Globus pallidus (tissue), 1 donor: ENCODE data around the gene DIAPH1.

Experiments
- DNase-seq: peaks from one replicate; pipeline ENCODE4 v3.0.0-alpha.2; 2015; ENCODE audit warnings: low spot score

DIAPH1 gene

DNA sequence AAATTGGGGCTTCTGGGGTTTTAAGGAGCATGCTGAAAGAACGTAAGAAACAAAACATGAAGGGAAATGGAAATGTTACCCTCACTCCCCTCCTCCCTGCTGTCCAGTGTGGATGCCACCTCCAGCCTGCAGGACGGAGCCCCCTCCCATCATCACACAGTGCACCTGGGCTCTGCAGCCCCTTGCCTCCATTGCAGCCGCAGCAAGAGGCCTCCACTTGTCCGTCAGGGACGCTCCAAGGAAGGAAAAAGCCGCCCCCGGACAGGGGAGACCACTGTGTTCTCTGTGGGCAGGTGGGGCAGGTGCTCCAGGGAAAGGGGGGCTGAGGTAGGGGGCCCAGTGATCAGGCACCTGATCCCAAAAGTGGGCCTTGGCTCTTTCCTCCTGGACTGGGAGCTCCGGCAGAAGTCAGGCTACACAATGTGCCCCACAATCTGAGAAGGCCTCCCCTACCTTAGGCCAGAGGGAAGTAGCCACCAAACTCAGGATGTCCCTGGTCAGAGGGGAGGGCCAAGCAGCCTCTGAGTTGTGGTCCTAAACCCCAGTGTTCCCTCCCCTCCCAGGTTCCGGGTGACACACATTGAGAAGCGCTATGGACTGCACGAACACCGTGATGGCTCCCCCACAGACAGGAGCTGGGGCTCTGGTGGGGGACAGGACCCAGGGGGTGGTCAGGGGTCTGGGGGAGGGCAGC is 20.7 kb upstream of the DIAPH1 start:
- no peak for DNase-seq

DNA sequence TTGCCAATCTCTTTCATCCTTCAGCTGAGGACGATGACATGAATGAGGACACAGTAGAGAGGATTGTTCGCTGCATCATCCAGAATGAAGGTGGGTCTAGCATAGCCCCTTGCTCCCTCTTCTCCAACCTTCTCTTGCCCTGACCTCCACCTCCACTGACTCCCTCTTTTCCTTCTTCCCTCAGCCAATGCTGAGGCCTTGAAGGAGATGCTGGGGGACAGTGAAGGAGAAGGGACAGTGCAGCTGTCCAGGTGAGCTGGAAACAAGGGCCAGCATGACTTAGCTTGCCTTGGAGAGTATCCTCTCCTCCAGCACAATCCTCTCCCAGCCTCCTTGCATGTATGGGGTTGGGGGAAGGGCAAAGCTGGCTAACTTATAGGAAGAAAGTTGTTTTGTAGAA is 20.0 kb upstream of the DIAPH1 start:
- DNase-seq, result no peak

DNA sequence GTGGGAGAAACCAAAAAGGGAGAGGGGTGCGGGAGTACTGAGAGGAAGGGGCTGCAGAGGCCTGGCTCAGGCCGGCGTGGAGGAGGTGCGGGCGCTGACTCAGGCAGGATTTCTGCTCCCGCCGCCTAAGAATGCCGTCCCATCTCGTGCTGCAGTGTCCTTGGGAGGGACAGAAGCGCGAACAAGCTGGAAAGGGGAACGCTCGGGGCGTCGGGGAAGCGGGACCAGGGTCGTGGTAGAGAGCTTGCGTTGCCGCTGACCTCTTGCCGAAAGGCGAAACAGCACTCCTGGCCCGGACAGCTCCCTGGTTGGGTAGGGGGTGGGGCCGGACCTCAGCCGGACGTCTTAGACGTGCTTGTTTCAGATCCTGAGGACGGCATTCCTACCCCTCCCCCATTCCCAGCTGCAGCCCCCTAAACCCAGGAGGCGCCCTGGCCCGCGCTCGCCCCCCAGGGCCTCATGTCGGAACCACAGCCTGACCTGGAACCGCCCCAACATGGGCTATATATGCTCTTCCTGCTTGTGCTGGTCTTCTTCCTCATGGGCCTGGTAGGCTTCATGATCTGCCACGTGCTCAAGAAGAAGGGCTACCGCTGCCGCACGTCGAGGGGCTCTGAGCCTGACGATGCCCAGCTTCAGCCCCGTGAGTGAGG is 19.1 kb upstream of the DIAPH1 start:
- DNase-seq, result peak; percentile 40

DNA sequence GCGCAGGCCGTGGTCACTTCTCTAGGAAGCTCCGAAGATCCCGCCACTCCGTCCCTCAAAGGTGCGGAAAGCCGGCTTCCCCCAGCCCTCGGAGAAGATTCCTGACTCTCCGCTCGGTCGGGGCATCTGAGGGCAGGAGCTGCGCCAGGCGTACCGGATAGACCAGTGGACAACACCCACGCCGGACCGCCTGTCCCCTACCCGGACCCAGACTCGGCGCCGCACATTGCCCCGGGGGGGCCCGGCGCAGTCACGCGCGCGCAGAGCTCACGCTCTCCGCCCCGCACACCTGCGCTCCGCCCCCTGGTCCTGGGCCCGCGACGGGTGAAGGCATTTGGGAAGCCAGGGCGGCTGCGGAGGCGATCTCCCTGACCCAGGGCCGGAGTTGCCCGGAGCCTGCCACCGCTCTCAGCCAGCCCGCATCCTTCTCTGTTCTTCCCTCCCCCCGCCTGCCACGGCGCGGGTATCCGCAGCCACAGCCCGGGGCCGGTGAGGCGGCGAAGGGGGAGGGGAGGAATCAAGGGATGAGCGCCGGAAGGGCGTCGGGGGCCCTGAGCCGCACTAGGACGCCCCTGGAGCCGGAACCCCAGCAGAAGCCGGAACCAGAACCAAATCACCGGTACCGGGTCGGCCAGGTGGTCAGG is 18.4 kb upstream of the DIAPH1 start:
- DNase-seq, result no peak

DNA sequence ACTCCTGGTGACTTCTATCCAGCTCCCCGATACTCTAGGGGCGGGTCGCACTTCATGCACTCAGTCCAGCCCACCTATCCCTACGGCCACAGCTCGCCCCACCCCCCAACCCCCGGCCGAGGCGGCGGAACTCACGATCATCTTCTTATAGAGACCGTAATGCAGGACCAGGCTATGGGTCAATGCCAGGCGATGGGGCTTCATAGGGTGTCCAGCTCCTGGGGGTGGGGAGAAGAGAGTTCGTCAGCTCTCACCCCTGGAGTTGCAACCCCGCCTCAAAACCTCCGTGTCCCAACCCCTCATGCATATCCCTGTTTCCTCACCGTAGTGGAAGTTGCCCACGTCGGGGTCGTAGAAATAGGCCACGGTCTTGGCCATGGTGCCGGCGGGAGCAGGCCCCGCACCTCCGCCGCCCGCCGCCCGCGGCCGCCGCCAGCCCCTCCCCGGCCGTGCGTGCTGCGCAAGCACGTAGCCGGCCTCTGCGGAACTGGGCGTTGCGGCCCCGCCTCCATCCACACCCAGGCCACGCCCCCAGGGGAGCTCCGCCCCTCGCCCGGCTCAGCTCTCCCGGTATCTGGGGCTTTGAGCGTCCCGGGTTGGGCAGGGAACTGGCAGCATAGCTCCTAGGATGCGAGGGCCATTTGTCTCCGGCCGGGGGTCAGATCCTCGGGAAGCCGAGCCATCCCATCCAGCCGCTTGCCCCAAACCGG is 17.8 kb upstream of the DIAPH1 start, which contains the start of the genes HDAC3 and RELL2:
Gene HDAC3, minus strand, starts transcription at position 437 of the 710 bp plus-strand sequence. Its CDS starts 59 bp downstream, at position 378.
Gene RELL2, plus strand, starts transcription at position 585 of the 710 bp plus-strand sequence. CDS start 1,229 bp downstream, outside the sequence.
- DNase-seq, result peak; percentile 91

DNA sequence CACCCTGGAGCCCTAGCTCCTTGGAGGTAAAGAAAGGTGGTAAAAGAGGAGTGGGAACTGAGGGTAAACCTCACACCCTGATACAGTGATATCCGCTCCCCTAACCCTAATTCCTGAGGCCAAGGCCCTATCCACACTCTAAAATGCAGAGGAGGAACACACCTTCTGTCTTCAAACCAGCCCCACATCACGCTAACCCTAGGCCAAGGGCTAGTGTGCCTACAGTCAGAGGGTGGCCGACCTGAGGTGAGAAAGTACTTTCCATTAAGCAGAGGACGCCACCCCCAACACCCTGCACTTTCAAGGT is 17.3 kb upstream of the DIAPH1 start:
- no peak for DNase-seq

DNA sequence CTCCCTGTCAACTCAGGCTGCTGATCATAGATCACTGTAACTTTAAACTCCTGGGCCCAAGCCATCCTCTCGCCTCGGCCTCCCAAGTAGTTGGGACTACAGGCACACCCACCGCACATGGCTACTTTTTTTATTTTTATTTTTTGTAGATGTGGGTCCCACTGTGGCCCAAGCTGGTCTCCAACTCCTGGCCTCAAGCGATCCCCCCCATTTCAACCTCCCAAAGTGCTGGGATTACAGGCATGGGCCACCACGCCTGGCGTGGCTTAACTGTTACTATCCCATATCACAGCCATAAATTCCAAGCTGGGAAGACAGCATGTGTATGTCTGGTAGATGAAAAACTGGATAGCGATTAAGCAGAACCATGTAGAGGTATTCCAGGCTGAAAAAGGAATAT is 16.8 kb upstream of the DIAPH1 start:
- no peak for DNase-seq

DNA sequence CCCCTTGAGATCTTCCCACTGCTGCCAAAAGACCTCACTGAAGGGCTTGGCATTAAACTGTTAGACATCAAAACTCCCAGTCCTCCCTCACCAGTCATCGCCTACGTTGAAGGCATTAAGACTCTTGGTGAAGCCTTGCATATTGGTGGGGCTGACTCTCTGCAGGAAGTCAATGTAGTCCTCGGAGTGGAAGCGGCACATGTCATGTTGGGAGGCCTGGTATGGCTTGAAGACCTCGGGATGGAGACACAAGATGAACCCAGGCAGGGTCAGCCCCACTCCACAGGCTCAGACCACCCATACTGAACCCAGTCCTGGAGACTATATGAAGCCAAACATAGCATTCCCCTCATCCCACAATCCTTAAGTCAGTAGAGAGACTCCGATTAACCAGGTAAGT is 15.9 kb upstream of the DIAPH1 start:
- no peak for DNase-seq

DNA sequence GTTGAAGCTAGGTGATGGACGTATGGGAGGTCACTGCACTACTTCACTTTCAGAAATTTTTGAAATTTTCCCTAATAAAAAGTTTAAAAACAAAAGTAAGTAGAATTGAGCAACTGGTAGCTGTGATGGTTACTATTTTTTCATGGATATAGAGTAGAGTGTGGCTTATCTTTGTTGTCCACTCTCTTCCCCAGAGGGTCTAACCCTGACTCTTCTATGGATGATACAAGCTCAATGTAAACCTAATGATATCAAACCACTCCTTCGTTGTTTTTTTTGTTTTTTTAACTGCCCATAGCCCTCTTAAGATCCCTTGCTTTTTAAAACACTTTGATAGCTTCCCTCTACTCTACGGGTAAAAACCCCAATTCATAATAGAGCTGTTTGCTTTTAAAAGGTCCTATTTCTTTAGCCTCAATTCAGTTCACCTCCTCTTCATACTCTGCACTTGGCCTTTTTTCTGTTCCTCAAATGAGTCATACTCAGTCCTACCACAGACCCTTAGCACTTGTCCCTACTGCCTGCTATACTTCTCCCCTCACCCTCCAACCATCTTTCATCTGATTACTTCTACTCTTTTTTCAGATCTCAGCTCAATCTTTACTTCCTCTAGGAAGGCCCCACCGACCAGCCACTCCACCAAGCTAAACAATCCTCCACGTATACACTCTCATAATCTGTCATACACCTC is 15.2 kb upstream of the DIAPH1 start:
- DNase-seq, result no peak

DNA sequence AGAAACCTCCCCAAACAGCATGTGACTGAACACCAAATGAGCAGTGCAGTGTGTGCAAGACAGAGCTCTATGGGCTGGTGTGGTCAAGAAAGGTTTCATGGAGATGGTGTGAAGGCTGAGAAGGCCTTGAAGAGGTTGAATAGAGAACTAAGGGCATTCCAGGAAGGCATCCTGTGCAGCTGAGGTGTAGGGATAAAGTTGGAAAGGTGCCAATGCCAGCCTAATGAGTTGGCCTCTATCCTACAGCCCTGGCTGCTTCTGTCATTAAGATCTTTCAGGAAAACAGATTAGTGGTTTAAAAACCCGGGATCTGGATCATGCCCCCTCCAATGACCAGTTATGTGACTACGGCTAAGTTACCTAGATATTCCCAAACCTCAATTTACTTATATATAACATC is 13.8 kb upstream of the DIAPH1 start:
- no peak for DNase-seq

DNA sequence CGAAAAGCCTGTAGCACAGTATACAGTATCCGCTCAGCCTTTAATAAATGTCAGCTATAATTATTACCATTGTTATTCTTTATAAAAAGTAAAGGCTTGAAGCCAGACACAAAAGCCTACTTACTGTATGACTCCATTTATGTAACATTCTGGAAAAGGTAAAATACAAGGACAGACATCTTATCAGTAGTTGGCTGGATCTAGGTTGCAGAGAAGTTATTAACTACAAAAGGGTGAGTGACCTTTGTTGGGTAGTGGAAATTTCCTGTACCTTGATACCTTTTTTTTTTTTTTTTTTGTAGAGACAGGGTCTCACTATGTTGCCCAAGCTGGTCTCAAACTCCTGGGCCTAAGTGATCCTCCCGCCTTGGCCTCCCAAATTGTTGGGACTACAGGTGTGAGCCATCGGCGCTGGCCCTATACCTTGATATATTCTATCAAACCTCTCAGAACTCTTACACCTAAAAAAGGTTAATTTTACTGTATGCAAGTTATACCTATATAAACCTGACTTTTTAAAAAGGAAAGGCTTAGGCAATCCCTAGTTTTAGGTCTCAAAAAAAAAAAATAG is 11.9 kb upstream of the DIAPH1 start:
- DNase-seq, result no peak

DNA sequence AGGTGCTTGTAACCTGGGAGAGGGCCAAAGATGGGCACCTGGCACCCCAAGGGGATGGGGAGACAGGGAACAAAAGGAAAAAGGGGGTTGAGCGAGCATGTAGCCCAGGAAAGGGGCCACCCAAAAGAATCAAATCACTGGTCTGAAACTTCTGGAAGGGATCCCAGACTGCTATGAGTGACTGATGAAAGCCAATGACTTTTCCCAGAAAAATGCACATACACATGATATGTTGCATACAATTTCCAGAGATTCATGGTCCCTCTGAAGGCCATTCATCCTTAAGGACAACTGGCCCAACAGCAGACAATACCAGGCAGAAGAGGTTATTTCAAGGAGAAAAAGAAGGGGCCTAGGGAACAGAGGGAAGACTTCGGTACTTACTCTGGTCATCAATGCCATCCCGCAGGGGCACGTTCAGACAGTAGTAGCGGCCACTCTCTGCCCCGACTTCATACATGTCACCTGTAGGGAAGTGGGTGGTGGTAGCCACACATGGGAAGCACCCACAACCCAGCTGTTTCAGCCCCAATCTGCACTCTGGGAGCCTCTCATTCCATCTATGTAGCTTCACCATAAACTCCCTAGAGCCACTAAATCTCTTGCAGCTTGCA is 9.5 kb upstream of the DIAPH1 start:
- DNase-seq, result no peak

DNA sequence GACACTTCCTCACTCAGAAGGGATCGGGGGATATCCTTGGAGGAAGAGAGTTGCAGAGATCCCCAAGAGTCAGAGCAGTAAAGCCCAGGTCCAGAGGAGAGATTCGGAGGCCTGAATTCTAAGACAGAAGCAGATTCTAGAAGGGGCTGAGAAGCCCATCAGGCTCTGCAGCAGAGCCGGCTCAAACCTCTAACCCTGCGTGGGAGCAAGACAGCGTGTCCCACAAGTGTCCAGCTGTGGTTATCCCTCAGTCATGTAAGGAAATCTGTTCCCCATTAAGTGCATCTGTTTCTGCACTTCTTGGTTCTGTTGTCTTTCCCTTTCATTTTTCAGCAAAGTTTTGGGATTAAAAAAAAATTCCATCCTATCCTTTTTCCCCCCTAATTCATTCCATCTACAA is 4.8 kb upstream of the DIAPH1 start:
- no peak for DNase-seq

DNA sequence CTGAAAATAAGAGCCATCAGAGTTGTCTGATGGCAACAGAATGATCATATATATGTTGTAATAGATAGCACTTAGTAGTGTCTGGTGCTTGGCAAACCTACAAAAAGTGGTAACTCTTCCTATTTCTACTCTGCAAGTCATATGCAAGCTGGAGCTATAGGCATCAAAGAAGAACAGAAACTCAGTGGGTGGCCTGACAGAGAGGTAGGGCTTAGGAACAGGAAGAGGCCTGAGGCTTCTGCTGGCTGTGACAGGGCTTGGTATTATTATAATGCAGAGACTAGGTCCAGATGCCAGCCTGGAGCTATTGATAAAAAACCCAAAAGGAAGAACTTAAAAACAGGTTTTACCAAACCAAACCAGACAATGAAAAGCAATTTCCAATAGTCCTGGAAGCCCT is 4.4 kb upstream of the DIAPH1 start:
- DNase-seq, result peak; percentile 56

DNA sequence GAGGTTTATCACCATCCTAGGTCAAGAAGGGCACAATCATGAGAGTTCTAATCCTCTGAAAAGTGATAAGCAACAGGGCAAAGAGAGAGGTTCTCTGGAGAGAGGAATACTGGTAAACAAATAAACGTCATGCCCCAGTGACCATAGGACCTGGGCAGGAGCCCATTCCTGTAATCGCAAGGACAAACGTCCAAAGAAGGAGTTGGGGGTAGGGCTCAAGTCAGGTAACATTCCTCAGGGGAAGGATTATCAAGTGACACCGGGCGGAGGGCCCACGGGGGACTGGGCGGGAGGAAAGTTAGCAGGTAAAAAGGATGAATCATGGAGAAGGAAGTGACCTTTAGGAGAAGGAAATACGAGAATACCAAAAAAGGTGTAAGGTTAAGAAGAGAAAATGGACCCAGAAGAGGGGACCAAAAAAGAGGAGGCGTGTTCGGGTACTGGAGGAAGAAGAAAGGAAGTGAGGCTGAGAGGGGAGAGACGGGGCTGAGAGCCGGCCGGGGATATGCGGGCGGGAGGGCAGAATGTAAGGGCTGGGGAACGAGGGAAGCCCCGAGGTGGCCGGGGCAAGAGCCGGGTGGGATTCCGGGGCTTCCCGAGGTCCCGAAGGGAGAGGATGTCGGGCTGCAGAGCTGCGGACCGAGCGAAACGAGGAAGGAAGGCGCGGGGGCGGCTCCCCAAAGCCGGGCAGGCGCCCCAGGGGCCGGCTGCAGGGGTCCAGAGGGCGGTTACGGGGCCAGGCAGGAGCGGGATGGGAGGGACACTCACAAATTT is 583 bp downstream of the DIAPH1 start:
- no peak for DNase-seq

DNA sequence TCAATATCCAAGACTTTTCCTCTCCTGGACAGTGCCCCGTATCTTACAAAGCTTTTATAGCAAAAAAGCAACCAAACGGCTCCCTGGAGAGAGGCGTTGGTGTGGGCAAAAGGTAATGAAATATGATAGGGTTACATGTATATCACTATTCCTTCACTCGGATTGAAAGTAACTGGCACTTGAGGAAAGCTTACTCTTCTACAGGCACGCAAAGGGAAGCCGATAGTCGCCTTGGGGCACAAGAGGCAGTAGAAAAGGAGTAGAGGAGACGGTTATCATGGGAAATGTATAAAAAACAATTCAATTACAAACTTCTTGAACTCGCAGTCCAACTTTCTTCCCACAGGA is 1.1 kb downstream of the DIAPH1 start:
- no peak for DNase-seq

DNA sequence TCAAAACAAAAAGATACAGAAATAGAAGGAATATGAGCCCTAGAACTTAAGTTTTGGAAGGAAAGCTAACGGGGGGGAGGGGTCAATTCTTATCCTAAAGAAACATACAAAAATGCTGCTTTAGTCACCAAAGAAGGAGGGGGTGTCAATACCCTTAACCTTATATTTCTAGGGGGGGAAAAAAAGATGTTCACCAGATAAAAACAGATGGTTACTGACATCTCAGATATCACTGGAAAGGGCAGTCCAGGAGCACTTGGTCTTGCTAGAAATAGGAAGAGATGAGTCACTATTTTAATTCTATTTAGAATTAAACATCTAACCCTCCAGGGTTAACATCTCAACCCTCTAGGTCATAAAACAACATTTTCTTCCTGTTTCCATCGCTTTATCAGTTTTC is 1.7 kb downstream of the DIAPH1 start:
- DNase-seq, result no peak

DNA sequence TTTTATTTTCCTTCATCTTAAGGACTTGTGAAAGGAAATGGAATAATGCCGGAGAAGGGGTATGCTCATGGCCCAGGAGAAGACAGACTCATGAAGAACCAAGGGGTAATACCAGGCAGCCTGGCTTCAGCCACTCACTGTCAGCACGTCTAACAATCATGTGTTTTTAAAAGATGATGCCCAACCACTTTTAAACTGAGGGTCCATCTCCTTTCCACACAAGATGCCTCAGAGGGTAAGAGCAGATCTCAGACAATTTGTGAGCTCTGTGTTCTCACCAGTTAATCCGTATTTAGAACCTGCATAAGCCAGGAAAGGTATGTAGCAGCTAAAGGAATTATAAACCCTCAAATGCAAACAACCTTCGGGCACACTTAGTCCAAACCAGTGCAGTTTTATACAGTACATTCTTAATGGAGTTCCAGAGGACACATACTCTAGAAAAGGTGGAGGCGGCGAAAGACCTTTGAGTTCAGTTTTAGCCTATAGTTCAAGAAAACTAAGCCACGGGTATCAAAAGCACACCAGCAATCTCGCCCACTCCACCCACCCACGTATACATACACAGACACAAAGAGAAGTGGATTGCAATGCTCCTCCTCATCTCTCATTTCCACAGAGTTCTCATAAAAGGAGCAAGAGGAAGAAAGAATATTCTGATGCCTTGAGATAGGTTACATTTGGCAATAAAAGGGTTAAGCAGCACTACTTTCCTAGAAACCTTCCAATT is 2.6 kb downstream of the DIAPH1 start:
- DNase-seq, result no peak

DNA sequence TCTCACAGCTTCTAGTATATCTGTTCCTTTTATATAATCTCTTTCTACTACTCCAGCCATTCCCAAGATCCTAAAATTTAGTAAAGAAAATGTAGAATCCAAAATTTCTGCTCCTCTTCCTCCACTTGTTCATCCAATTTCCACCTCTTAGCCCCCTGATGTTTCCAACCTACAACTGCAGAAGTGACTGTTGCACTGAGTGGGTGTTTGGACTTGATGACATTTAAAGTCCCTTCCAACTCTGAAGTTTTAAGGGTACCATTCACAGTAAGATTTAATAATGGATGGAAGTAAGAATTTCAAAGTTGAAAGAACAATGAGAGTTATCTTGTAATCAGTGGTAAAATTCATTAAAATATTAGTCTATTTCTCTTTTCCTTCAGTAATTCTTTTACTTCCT is 5.5 kb downstream of the DIAPH1 start:
- no peak for DNase-seq

DNA sequence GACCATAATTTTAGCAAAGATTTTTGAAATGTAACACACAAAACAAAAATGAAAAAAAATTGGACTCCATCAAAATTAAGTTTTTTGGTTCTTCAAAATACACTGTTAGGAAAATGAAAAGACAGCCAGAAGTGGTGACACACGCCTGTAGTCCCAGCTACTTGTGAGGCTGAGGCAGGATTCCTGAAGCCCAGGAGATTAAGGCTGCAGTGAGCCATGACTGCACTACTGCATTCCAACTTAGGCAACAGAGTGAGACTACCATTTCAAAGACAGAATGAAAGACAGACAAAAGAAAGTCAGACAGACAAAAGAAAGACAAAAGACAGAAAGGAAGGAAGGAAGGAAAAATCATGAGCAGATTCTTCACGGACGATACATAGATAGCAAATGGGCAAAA is 7.5 kb downstream of the DIAPH1 start:
- DNase-seq, result no peak
